Testis (tissue), 3 donors: ENCODE measurements around the gene TMEM145. TPM values are rescaled to one million over a fixed set of nuclear protein-coding genes. Genes with fewer than 3 reads are reported as not detected.

Experiments used
- DNase-seq: peaks from one replicate; pipeline ENCODE4 v3.0.0-alpha.2; 2019
- H3K27ac ChIP-seq, 2 donors: fragments of 200-600 bp; sonication (generic); one replicate each; pipeline ENCODE4 v1.5.1; 2019
- H3K27me3 ChIP-seq: fragments of 200-600 bp; sonication (generic); one replicate; pipeline ENCODE4 v1.5.1; 2019
- H3K36me3 ChIP-seq: fragments of 200-600 bp; sonication (generic); one replicate; pipeline ENCODE4 v1.5.1; 2017; ENCODE audit warnings: low read depth; ENCODE audit errors: missing control alignments
- H3K4me1 ChIP-seq: fragments of 200-600 bp; sonication (generic); one replicate; pipeline ENCODE4 v1.5.1; 2019
- H3K4me3 ChIP-seq, 2 donors: fragments of 200-600 bp; sonication (generic); one replicate each; pipeline ENCODE4 v1.5.1; 2017 to 2019
- H3K9me3 ChIP-seq: fragments of 200-600 bp; sonication (generic); one replicate; pipeline ENCODE4 v1.5.1; 2017
- CTCF ChIP-seq, 3 experiments: fragments of 450-650 bp in 2 of 3; fragments of 200-600 bp in 1 of 3; sonication (generic) in 1 of 3; IDR thresholded peaks; one replicate each; pipeline ENCODE4 v1.5.1; 2016 to 2019; ENCODE audit warnings: antibody characterized with exemption in 3 of 3, mild to moderate bottlenecking in 2 of 3, moderate library complexity in 1 of 3
- POLR2A ChIP-seq: fragments of 450-650 bp; IDR thresholded peaks from one replicate; pipeline ENCODE4 v1.6.1; 2017; ENCODE audit warnings: antibody characterized with exemption, mild to moderate bottlenecking, moderate library complexity
- WGBS, 2 donors: methylation state at CpG; one replicate each; pipeline ENCODE4 v1.1.5; 2018; 5-methylcytosine and 5-hydroxymethylcytosine counted together
- intact Hi-C: fragments of 100-400 bp; cut with DNase I; formaldehyde crosslinking; loops from one replicate; pipeline ENCODE4 v1.15.1; 2023; ENCODE audit warnings: low total_unique reads
- microRNA-seq, 2 donors: library from miRNA; unstranded; fragments of <30 nt; microRNA quantifications; one replicate each; pipeline ENCODE4, GENCODE V29; 2016; ENCODE audit warnings: borderline number of aligned reads in 2 of 2, borderline replicate concordance in 1 of 2
- polyA plus RNA-seq: library from polyadenylated mRNA; stranded (reverse); fragments of 350-450 nt; fragmentation: Illumina TruSeq; extraction: RNeasy Lipid Tissue Mini Kit (QIAGEN cat#74804); gene quantifications from one replicate; pipeline ENCODE4 v1.2.3, GENCODE V29; 2014; ENCODE audit warnings: low read depth, low replicate concordance; ENCODE audit not compliant: insufficient read depth
- small RNA-seq, 2 donors: library from RNA; depleted of rRNA; stranded (forward); fragments of <200 nt; gene quantifications; one replicate each; pipeline ENCODE3, GENCODE V24; 2016
- total RNA-seq, 2 donors: library from RNA; depleted of rRNA; stranded (reverse); fragments of >200 nt; gene quantifications; one replicate each; pipeline ENCODE4 v1.2.3, GENCODE V29; 2016

The TMEM145 gene
- total and polyA plus RNA-seq, 3 donors from 2014 or later, result 6.9 to 12.3 (median 7.2) TPM

GRCh38 chr19:42368765-42369164 lies 55.7 kb downstream of the TMEM145 start:
- no peak for DNase-seq
- Histone ChIP-seq H3K36me3 (no peaks in the 10 kb centered on the region), H3K4me3 (no peak overlapping the region), H3K27ac (no peak overlapping the region), H3K9me3 (no peaks in the 10 kb centered on the region), H3K27me3 (no peaks in the 10 kb centered on the region), H3K4me1 (no peaks in the 10 kb centered on the region)
- 91% methylated on average over 12 to 15 of the region's 15 CpGs for WGBS, 2 donors
- TF ChIP-seq POLR2A (no peak), CTCF (IDR thresholded peaks at IDR 0.05) (no peak)
- intact Hi-C loops, result no loop called here

GRCh38 chr19:42369433-42370067 lies 56.4 kb downstream of the TMEM145 start:
- no peaks in the 10 kb centered on the region for H3K4me1 ChIP-seq
- intact Hi-C loops, result no loop called here
- 94% methylated on average over 18 to 27 of the region's 27 CpGs for WGBS, 2 donors
- no peak overlapping the region for H3K4me3 ChIP-seq
- no peaks in the 10 kb centered on the region for H3K36me3 ChIP-seq
- H3K27me3 ChIP-seq, result no peaks in the 10 kb centered on the region
- no peaks in the 10 kb centered on the region for H3K9me3 ChIP-seq
- TF ChIP-seq POLR2A, result no peak
- no peak for TF ChIP-seq CTCF (IDR thresholded peaks at IDR 0.05)
- no peak for DNase-seq
- no peak overlapping the region for H3K27ac ChIP-seq

- 80 to 82% methylated on average over 9 of the region's 9 CpGs for WGBS, 2 donors
- intact Hi-C loops, result no loop called here
These were observed 57.0 kb downstream of the TMEM145 start for GRCh38 chr19:42370068-42370520.

GRCh38 chr19:42370626-42371175 lies 57.6 kb downstream of the TMEM145 start:
- DNase-seq, result no peak
- H3K27me3 ChIP-seq, result no peaks in the 10 kb centered on the region
- no peak overlapping the region for H3K4me3 ChIP-seq
- no peaks in the 10 kb centered on the region for H3K4me1 ChIP-seq
- no peaks in the 10 kb centered on the region for H3K36me3 ChIP-seq
- 63 to 83% methylated on average over 8 to 12 of the region's 12 CpGs for WGBS, 2 donors
- intact Hi-C loops, result no loop called here
- H3K9me3 ChIP-seq, result no peaks in the 10 kb centered on the region
- TF ChIP-seq CTCF (IDR thresholded peaks at IDR 0.05) (no peak), POLR2A (no peak)
- no peak overlapping the region for H3K27ac ChIP-seq

More at GRCh38 chr19:42370068-42370520, 57.0 kb downstream of the TMEM145 start:
- Histone ChIP-seq H3K4me3 (no peak overlapping the region), H3K36me3 (no peaks in the 10 kb centered on the region), H3K27ac (no peak overlapping the region), H3K9me3 (no peaks in the 10 kb centered on the region), H3K4me1 (no peaks in the 10 kb centered on the region), H3K27me3 (no peaks in the 10 kb centered on the region)
- no peak for DNase-seq
- TF ChIP-seq POLR2A, result no peak
- no peak for TF ChIP-seq CTCF (IDR thresholded peaks at IDR 0.05)

Small RNA genes lying within 50 kb of the gene (microRNA-seq; reads per million reads assigned to microRNA genes)
- 0 reads per million in 2 donors for gene MIR8077

Small RNA genes lying within 50 kb of the gene (small RNA-seq; reads per million reads assigned to genes)
- 0 reads per million in 2 donors for gene MIR8077

Other genes with a start within 250 kb of the TMEM145 start
- gene GRIK5, start 243.1 kb upstream of the TMEM145 start, total RNA-seq, result 10 to 100 TPM; 43.8 to 87.4 TPM
- gene GRIK5, start 243.1 kb upstream of the TMEM145 start, polyA plus RNA-seq, result 31.7 TPM
- 10 to 100 TPM; 63.2 to 64.8 TPM for gene ZNF574, start 237.1 kb upstream of the TMEM145 start, total RNA-seq
- gene ZNF574, start 237.1 kb upstream of the TMEM145 start, polyA plus RNA-seq, result 47.4 TPM
- gene POU2F2, start 180.9 kb upstream of the TMEM145 start, total RNA-seq, result 10 to 100 TPM in 1 of 2 donors, 1 to 10 TPM in 1; 9.4 to 20.6 TPM
- gene POU2F2, start 180.9 kb upstream of the TMEM145 start, polyA plus RNA-seq, result 13.2 TPM
- 10 to 100 TPM; 54.4 to 80.0 TPM for gene DEDD2, start 95.6 kb upstream of the TMEM145 start, total RNA-seq
- 40.7 TPM for gene DEDD2, start 95.6 kb upstream of the TMEM145 start, polyA plus RNA-seq
- 10 to 100 TPM; 10.1 to 12.2 TPM for gene ZNF526, start 93.0 kb upstream of the TMEM145 start, total RNA-seq
- 10.1 TPM for gene ZNF526, start 93.0 kb upstream of the TMEM145 start, polyA plus RNA-seq
- 10 to 100 TPM; 54.3 to 64.3 TPM for gene GSK3A, start 70.7 kb upstream of the TMEM145 start, total RNA-seq
- gene GSK3A, start 70.7 kb upstream of the TMEM145 start, polyA plus RNA-seq, result 98.1 TPM
- gene ERF, start 58.2 kb upstream of the TMEM145 start, total RNA-seq, result 100 to 1,000 TPM in 1 of 2 donors, 10 to 100 TPM in 1; 85.4 to 120 TPM
- gene ERF, start 58.2 kb upstream of the TMEM145 start, polyA plus RNA-seq, result 59.6 TPM
- 100 to 1,000 TPM; 163 to 181 TPM for gene CIC, start 44.1 kb upstream of the TMEM145 start, total RNA-seq
- gene CIC, start 44.1 kb upstream of the TMEM145 start, polyA plus RNA-seq, result 95.6 TPM
- 10 to 100 TPM; 16.8 to 18.3 TPM for gene PRR19, start 11.2 kb upstream of the TMEM145 start, total RNA-seq
- 37.4 TPM for gene PRR19, start 11.2 kb upstream of the TMEM145 start, polyA plus RNA-seq
- gene PAFAH1B3, start 10.7 kb upstream of the TMEM145 start, total RNA-seq, result 10 to 100 TPM; 50.7 to 66.7 TPM
- 45.1 TPM for gene PAFAH1B3, start 10.7 kb upstream of the TMEM145 start, polyA plus RNA-seq
- gene MEGF8, start 12.3 kb downstream of the TMEM145 start, total RNA-seq, result 10 to 100 TPM; 26.9 to 27.3 TPM
- gene MEGF8, start 12.3 kb downstream of the TMEM145 start, polyA plus RNA-seq, result 18.8 TPM
- 1 to 10 TPM; 1.9 to 5.0 TPM for gene CNFN, start 77.0 kb downstream of the TMEM145 start, total RNA-seq
- gene CNFN, start 77.0 kb downstream of the TMEM145 start, polyA plus RNA-seq, result 2.2 TPM
- gene LIPE, start 114.1 kb downstream of the TMEM145 start, total RNA-seq, result 10 to 100 TPM; 49.2 to 73.5 TPM
- 131 TPM for gene LIPE, start 114.1 kb downstream of the TMEM145 start, polyA plus RNA-seq
- gene CXCL17, start 129.6 kb downstream of the TMEM145 start, total RNA-seq, result not detected
- not detected for gene CXCL17, start 129.6 kb downstream of the TMEM145 start, polyA plus RNA-seq
- gene CEACAM1, start 215.2 kb downstream of the TMEM145 start, total RNA-seq, result 10 to 100 TPM; 12.7 to 13.7 TPM
- 6.8 TPM for gene CEACAM1, start 215.2 kb downstream of the TMEM145 start, polyA plus RNA-seq